Stimulated activated CD4-positive, alpha-beta T cell treated with anti-CD3 and anti-CD28 coated beads, Interleukin-2, amount 100 ng/mL, for 4 hours (primary cell): ENCODE results near the gene TYW1.
"Not testable (repeated sequence)": the region's sequence is repeated elsewhere in the genome, so short reads cannot be mapped to it uniquely, and the experiment has no call there.

Source experiments
- DNase-seq: peaks from one replicate; pipeline ENCODE4 v3.0.0-alpha.2; 2020; ENCODE audit warnings: low read depth

Gene TYW1

GRCh38 chr7:66994691-66995049, 2.0 kb upstream of the TYW1 start:
- peak; percentile 39 for DNase-seq

GRCh38 chr7:66995050-66995776, 1.4 kb upstream of the TYW1 start, which contains the start of gene SBDS:
Gene SBDS, minus strand, starts transcription at chr7:66995586. Its CDS starts 169 bp downstream, at chr7:66995417.
- DNase-seq, result peak; percentile 93

DNA sequence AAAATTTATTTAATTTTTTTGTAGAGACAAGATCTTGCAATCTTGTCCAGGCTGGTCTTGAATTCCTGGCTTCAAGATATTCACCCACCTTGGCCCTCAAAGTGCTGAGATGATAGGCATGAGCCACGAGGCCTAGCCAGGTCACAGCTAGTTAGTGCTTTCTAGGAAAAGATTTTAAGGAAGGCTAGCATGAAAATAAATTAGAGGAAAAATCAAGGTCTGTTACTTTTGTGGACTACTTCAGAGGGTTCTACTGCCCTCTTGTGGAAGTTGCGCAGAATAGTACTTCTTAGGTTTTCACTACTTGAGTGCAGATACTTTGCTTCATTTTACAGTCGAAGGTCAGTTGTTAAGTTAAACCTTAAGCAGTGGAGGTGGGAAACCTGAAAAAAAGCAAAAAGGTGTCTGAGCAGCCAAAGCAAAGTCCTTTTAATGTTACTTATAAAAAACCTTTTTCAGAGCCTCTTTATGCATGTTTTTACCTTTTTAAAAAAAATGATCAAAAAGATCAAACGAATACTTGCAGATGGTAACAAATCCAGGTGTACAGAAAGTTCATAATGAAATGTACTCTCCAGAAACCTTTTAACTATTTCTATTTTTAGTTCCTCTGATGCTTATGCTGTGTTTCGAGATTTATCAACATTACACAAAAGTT, 4.1 kb downstream of the TYW1 start:
- not testable (repeated sequence) for DNase-seq

DNA sequence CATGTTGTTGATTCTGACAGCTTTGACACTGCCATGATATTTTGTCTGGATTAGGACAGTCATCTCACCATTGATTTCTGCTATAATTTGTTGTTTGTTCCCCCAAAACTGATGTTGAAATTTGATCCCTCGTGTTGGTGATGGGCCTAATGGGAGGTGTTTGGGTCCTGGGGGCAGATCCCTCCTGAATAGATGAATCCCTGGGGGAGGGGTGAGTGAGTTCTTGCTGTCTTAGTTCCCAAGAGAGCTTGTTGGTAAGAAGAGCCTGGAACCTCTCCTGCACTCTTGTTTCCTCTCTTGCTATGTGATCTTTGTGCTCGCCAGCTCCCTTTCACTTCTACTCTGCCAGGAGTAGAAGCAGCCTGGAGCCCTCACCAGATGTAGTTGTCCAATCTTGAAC, 7.5 kb downstream of the TYW1 start:
- not testable (repeated sequence) for DNase-seq

DNA sequence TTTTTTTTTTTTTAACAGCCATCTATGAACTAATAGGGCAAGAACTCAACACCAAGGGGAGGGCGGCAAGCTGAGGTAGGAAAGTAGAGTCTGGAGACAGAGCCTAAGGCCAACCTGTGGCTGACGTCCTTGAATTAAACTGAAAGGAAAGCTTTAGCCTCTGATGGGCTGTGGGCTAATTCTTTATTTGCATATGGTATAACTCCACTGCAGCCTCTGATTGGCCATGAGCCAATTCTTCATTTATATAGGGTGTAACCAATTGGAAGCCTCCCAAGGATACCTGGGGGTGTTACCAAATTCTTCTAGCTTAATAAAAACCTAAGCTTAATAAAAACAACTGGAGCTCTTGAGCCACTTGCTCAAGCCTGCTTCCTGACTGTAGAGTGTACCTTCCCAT, 10.3 kb downstream of the TYW1 start:
- DNase-seq, result no peak

DNA sequence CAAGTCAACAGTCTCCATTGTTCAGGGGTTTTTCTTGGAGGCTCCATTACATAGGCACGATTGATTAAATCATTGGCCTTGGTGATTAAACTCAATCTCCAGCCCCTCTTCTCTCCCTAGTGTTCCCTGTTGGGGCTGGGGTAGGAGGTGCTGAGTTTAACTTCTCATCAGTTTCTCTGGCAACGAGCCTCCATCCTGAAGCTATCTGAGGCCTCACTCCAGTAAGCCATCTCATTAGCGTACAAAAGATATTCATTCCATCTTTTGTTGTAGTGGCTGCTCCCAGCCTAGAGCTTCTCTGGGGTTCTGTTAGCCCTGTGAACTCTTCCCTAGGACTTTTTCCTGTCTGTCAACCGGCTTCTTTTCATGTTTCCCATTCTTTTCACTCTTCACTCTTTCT, 11.6 kb downstream of the TYW1 start:
- DNase-seq, result no peak

DNA sequence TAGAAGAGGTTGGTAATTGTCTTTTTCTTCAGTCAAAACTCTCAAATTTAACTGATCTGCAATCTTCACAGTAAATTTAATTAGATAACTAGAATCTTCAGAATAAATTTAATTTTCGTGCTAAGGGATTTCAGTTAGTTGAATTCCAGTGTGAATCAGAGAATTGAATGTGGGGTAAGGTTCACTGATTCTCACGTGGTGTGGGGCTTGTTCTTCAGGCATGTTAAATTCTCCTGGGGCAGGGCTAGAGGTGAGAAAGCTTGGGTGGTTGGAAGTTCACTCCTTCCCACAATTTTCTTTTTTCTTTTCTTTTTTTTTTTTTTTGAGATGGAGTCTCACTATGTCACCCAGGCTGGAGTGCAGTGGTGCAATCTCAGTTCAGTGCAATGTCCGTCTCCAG, 13.0 kb downstream of the TYW1 start:
- not testable (repeated sequence) for DNase-seq

- DNase-seq, result not testable (repeated sequence)
Observed at GRCh38 chr7:67014076-67014622, 17.5 kb downstream of the TYW1 start.

DNA sequence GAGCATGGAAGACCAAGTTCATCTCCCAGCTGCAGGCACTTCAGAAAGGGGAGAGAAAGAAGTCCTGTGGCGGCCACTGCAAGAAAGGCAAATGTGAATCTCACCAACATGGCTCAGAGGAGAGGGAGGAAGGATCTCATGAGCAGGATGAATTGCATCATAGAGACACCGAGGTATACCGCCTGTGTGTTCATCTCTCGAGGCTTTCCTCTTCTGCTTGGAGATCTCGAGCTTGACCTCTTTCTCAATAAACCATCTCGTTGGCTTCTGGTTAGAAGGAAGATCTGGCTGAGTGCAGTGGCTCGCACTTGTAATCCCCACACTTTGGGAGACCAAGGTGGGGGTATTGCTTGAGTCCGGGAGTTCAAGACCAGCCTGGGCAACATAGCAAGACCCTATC, 21.3 kb downstream of the TYW1 start:
- not testable (repeated sequence) for DNase-seq

DNA sequence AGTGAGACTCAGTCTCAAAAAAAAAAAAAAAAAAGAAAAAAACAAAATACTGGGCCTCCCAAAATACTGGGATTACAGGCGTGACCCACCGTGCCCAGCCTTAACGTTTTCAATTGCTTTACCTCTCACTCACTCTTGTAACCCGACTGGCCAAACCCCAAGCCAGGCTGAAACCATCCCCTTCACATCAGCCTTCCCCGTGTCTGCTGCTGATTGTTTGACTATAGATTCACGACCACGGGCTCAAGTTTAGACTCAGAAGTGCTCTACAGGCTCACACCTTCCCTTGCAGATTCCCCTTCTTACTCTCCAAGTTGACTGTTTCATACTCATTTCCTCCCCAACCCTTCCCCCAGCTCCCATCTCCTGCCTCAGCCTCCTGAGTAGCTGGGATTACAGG, 22.3 kb downstream of the TYW1 start:
- DNase-seq, result no peak

DNA sequence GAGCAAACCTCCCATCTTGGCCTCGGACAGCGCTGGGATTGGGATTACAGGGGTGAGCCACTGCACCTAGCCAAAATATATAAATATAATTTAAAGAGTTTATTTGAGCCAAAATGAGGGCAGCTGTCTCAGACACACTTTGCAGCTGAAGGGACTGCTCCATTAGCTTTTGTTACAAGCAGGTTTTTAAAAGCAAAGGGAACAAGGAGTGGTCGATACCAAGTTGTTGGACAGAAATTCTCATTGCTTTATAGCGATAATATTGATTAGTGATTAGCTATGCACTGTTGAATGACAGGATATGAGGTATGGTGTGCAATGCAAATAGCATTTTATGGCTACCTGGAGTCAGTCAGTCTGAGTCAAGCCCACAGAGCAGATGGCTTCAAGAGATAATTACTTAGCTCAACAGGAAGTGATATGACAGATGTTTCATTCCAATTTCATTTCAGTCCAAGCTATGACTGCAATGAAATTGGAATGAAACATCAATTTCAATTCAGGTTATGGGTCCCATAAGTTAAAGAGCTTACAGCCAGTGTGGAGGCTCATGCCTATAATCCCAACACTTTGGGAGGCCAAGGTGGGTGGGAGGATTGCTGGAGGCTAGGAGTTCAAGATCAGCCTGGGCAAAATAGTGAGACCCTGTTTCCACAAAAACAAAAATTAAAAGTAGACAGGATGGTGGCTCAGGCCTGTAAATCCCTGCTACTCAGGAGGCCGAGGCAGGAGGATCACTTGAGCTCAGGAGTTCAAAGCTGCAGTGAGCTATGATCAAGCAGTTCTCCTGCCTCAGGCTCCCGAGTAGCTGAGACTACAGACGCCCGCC, 23.1 kb downstream of the TYW1 start:
- no peak for DNase-seq

DNA sequence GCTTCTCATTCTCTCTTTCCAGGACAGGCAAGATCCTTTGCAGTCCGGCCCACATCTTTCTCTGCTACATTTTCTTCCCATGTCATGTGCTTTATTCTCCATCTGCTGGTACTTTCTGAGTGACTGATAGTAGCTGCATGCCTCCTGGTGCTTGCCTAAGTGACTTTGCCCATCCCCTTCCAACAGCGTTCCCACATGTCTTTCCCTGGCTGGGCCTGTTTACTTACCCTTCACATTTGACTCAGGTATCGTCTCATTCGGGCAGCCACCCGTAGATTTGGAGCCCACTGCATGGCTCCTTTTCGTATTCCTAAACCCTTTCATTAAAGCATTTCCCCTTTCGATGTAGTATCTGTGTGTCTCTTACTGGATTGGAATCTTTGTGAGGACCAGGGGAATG, 24.6 kb downstream of the TYW1 start:
- no peak for DNase-seq

GRCh38 chr7:67022511-67022910, 25.9 kb downstream of the TYW1 start:
- no peak for DNase-seq

GRCh38 chr7:67025459-67025858, 28.8 kb downstream of the TYW1 start:
- not testable (repeated sequence) for DNase-seq

- not testable (repeated sequence) for DNase-seq
Observed at GRCh38 chr7:67031685-67032084, 35.1 kb downstream of the TYW1 start.

DNA sequence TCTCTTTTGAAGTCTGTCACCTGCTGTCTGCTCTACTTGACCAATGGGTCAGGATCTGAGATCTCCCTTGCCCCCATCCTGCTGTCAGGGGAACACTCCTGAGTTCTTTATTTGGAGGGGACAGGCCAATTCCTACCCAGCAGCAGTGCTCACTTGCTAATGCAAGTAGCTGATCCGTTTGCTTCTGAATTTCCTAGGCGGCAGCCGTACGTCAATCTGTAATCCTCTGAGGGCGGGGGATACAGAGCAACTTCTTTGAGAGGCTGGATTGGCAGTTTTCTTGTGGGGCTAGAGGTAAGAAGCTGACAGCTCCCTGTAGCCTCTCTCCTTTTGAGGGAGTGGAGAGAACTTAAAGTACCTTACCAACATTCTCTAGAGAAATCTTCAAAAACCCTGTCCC, 36.6 kb downstream of the TYW1 start:
- DNase-seq, result no peak

GRCh38 chr7:67036432-67037395, 40.1 kb downstream of the TYW1 start:
- not testable (repeated sequence) for DNase-seq

DNA sequence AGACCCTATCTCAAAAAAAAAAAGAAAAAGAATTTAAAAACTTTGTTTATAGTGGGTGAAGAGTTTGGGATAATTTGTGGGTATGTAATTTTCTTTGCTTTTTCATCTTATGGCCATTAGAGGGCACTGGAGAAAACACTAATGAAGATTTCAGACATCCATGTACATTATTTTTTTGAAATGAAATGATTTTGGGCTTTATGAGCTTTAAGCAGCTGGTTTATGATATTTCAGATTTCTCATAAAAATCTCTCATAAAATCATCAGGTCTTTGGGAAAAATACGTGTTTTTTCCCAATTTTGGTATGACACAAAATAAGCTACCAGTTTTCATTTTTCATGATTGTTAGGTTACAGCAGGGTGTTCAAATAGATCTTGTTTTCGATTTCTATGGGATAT, 44.2 kb downstream of the TYW1 start:
- DNase-seq, result not testable (repeated sequence)

DNA sequence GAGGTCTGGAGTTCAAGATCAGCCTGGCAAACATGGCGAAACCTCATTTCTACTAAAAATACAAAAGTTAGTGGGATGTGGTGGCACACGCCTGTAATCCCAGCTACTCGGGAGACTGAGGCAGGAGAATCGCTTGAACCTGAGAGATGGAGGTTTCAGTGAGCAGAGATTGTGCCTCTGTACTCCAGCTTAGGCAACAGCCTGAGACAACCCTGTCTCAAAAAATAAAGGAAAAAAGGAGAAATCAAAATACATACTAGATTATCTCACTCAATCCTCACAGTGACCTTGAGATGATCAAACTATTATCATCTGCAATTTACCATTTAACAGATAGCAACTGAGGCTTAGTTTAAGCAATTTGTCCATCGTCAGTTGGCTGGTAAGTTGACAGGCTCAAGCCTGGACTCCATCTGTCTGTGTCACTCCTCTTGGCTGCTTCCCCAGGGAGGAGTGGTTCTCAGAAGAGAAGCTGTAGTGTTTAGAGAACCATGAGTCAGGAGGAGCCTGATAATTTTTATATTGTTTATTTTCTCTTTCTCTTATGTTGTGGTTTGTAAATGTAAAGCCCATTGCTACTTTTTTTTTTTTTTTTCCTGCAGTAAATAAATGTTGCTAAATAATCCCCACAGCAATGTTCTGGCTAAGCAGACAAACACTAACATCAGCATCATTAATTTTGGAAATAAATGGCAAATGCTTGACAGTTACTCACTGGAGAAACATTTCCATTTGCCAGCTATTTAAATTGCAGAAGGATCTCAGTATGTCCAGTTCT, 46.3 kb downstream of the TYW1 start:
- not testable (repeated sequence) for DNase-seq

DNA sequence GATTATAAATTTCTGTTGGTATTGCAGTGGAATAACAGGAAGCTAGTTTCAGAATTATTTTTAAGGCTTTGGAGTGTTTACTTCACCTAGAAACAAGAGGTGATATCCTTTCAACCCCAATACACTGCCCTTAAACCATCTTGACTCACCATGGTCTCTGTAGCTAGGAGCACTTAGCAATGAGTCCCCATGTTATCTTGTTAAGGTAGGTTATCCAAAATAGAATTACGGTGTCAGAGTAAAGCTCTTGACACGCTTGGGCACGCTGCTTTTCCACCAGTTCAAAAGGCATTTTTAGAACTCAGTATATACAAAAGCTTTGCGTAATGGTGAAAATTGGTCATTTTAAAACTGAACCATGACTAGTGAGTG, 46.9 kb downstream of the TYW1 start:
- not testable (repeated sequence) for DNase-seq
